Stimulated activated CD8-positive, alpha-beta memory T cell treated with anti-CD3 and anti-CD28 coated beads, Interleukin-7, amount 100 ng/mL, for 48 hours (primary cell): ENCODE results near the gene FOXP2.
"Not testable (repeated sequence)": the region's sequence is repeated elsewhere in the genome, so short reads cannot be mapped to it uniquely, and the experiment has no call there.

ENCODE experiments used
- DNase-seq, 2 donors: peaks; one replicate each; pipeline ENCODE4 v3.0.0-alpha.2; 2020; ENCODE audit warnings: low read depth in 1 of 2; ENCODE audit errors: extremely low read depth in 1 of 2

FOXP2 gene

DNA sequence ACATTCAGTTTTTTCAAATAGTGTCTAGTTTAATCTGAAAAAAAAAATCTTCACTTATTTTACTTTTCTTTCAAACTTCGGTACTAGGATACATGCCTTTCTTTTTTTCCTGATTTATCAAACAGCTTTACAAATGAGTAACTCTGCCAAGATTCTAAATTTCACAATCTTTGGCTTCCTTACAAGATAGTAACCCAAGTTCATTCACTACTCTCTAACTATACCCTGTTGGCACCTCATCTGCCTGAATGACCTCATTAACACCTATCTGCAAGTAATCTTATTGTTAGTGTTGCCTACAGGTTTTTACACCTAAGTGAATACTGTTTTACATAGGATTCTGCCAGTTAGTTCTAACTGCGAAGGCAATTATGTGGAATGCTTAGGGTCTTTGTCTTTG, 159.8 kb downstream of the FOXP2 start:
- no peak for DNase-seq

DNA sequence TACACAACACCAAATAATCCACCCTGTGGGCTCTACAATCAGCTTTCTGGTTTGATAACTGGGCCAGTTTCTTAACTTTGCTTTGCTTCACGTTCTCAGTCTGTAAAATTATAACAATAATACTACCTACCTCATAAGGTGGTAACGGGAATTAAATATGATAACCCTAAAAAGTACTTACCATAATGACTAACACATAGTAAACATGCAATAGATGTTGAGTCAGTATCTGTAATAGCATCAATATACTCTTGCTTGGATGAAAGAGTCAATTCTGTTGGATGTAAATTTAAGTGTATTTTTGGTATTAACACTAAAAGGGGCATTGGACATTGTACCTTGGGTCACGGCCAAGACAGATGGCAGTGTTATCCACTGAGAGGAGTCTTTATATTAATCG, 160.5 kb downstream of the FOXP2 start:
- DNase-seq, result no peak

DNA sequence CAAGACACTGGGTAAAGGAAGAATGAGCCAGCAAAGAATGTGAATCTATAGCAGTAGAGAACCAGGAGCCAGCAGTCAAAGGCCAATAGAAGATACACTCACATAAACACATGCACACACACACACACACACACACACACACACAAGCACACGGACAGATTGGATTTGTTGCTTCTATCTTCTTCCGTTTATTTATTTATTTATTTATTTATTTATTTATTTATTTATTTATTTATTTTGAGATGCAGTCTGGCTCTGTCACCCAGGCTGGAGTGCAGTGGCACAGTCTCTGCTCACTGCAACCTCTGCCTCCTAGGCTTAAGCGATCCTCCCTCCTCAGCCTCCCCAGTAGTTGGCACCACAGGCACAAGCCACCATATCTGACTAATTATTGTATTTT, 166.3 kb downstream of the FOXP2 start:
- not testable (repeated sequence) for DNase-seq

DNA sequence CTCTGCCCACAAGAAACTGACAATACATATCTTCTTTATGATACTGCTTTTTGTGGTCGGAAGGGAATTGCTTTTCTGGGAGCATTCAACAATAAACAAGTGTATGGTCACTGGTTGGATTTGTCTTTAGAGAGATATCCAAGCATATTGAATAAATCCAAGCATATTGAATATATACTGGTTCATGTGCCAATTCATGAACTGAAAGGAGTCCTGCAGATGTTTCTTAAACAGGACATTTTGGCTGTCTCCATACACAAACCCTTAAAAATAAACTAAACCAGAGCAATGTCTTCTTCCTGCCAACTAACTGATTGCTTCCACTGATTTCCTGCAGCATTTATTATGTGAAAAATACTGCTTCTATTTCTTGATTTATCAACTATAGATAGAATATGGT, 173.9 kb downstream of the FOXP2 start:
- no peak for DNase-seq

DNA sequence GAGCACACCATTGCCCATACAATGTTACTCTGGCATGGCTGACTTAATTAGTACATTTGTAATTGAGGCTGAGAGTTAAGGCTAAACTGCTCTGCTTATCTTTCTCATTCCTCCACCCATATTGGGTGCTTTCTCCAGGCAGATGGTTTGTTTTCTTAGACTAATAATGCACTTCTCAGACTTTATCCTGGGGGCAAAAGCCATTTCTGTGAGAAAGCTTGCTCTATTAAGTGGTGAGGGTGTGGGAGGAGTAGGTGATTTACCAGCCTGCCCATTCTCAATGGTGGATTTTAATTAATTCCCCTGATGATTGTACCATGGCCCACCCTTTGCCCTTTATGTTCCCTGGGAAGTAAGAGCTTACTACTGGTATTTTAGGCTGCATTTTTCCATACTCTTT, 174.8 kb downstream of the FOXP2 start:
- no peak for DNase-seq

DNA sequence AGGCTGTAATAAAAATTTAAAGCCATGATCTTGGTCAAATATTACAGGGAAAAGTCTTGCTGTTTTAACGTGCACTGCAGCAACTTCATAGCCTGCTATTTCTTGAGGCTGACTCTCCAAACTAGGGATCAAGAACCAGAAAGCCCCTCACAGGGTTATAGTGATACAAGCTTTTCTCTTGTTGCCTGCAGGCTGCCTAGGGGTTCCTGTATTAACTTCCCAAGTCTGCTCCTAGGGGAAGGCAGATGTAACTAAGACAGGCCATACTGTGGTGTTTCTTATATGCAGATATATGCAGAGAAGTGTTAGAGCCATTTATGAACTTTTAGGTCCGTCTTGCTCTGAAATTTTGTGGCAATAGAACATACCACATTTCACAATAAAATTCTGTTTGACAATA, 175.7 kb downstream of the FOXP2 start:
- no peak for DNase-seq

DNA sequence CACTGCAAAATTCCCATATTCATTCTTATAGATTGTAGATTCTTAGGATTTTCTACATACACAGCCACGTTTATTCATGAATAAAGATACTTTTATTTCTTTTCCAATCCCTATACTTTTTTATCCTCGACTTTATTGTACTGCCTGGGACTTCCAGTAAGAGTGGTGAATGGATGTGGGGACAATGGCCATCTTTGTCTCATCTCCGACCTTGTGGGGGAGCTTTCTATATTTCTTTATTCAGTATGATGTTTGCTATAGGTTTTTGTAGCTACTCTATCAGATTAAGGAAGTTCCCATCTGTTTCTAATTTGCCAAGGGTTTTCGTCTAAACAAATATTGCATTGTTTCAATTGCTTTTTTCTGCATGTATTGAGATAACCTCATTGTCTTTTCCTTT, 184.3 kb downstream of the FOXP2 start:
- DNase-seq, result no peak

DNA sequence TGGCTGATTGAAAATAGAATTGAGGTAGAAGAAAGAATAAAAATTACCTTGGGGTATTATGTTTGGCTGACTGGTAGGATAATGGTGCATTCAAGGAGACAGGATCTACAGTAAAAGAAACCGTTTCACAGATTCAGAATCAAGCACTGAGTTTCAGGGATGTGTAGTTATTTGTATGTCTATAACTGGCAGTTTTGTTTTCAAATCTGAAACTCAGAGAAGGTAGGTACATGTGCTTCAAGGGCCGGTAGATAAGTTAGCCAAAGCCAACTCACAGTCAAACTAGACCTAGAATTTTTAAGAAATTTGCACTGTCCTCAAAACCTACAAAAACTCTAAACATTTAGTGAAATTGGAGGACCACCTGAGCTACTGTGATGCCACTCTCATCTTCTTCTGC, 191.5 kb downstream of the FOXP2 start:
- DNase-seq, result no peak

DNA sequence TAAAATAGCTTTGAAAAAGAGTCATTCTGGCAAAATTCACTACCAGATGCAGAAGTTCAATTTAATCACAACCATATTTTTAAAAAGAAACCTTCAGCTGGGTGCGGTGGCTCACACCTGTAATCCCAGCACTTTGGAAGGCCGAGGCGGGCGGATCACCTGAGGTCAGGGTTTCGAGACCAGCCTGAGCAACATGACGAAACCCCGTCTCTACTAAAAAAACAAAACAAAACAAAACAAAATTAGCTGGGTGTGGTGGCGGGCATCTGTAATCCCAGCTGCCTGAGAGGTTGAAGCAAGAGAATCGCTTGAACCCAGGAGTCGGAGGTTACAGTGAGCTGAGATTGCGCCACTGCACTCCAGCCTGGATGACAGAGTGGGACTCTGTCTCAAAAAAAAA, 194.2 kb downstream of the FOXP2 start:
- DNase-seq, result not testable (repeated sequence)

DNA sequence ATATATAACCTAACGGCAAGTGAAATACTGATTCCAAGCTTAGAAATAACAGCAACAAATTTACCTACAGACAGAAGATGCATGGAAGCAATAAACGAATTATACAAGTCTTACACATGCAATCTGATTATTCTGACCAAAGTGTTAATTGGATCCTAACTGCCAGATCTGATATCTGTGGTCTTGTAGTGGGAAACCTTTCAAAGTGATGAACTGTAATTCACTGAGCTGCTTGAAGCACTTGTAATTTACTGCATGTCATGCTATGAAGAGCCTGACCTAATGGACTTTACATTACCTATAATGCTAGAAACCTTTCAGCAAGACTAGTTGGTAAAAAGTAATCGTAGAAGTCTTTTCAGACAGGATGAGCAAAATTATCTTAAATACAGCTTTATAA, 205.6 kb downstream of the FOXP2 start:
- no peak for DNase-seq

DNA sequence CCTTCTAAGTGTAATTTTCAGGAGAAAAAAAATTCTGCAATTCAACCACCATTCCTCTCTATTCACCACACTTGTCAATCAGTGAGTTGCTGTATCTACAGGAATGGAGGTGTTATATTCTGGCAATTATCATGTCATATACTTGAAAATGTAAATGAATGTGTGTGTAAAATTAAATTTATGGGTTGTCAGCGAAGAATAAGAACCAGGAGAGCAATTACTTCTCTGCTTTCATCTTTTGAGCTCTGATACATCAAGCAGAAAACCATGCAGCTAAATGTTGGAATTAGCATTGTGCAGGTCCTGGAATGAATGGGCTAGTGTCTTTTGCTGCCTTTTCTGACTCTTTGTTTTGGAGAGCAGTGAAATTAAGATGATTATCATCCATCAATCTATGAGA, 207.6 kb downstream of the FOXP2 start:
- DNase-seq, result no peak

DNA sequence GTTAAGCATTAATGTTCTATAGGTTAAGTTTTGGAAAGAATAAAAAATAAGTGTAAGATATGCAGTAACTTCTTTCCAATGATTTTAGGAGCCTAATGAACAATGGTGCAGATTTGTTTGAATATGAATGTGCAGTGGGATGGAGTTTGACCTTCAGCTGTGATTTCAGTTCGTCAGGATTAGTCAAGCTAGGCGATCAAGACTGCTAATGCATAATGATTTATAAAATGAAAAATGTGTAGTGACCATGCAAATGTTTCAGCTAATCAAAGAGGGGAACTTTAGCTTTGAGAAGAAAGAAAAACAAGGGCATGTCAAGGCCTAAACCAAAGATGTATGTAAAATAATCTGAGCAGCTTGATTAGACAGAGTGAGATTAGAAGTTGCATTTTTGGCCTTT, 208.5 kb downstream of the FOXP2 start:
- no peak for DNase-seq

DNA sequence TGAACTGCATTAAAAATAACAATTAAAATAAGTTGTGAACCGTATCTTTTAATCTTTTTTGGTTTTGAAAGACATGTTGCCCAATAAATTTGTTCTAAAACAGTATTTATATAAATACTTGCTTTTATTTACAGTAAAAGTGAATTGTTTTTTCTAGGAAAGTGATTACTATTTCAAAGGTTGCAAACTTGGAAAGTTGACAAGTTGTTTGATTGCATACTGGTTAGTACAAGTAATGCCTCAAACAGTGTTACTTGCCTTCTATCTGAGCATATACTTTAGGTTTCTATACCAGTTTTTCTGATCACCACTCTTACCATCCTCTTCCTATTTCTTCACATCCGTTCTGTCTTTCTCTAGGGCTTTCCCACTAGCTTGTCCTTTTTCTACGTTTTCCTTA, 212.6 kb downstream of the FOXP2 start:
- DNase-seq, result no peak

DNA sequence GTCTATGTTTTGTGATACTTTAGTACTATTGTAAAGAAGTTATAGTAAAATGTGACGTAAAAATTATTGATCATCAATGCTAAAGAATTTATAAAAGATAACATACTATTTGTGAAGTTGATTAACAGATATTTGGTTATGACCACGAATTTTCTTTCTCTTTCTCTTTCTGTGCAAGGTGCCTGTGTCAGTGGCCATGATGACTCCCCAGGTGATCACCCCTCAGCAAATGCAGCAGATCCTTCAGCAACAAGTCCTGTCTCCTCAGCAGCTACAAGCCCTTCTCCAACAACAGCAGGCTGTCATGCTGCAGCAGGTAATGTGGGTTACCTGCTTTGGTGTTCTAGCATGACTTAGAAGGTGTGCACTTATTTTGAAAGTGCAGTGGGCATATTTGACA, 213.7 kb downstream of the FOXP2 start:
- no peak for DNase-seq

DNA sequence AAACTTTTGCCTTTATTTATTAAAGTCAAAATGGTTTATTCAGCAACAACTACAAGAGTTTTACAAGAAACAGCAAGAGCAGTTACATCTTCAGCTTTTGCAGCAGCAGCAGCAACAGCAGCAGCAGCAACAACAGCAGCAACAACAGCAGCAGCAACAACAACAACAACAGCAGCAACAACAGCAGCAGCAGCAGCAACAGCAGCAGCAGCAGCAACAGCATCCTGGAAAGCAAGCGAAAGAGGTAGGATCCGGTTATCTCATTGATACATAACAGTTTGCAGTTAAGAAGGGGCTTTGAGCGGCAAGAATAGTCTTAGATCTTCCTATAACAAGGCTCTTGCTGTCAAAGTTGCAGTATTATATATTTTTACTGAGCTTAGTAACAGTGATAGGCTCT, 215.1 kb downstream of the FOXP2 start:
- DNase-seq, result no peak

DNA sequence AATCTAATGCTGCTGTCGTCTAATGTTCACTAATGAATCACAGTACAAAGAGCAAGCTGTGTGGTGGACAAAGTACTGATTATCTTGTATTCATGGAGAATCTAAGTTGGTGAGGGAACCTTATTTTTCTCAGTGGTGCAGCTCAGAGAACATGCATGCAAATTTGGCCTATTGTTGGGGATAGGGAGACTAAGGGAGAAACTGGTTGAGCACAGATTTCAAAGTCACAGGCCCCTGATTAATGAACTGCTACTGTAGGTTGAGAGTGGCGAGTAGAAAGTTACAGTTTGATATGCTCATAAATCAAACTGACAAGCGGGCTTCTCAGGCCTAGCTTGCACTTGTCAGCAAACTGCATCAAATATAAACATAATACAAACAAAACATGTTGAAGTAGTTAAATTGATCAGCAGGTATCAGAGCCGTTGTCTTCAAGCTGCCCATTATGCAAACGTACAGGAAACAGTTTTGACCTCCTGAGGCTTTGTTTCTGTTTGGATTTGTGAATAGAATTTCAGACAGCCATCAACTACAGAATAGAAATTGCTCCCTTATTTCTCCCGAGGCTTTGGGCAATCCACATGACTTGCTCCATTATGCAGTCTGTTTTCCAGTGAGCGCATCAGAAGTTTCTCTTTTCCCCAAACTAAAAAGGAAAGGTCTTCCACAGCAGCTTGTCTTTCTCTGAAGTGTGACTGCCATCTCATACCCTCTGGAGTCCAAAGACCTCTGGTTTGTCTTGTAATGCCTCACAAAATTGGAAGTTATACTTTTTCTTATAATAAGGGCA, 215.8 kb downstream of the FOXP2 start:
- no peak for DNase-seq

DNA sequence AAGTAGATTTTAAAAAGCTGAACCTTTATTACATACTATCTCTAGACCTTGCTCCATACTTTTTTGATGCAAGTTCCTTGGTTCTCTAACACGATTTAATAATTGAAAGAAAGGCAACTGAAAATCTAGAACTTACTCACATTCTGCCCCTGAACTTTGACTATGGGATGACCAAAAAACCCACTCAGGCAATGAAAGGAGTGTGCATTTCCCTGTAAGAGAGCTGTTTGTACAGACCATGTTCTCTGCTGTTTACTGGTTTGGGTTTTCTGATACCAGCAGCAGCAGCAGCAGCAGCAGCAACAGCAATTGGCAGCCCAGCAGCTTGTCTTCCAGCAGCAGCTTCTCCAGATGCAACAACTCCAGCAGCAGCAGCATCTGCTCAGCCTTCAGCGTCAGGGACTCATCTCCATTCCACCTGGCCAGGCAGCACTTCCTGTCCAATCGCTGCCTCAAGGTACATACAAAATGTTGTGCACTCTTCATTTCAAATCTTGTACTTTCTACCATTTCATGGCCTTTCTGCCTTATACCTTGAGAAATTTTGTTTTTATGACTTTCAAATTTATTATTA, 216.7 kb downstream of the FOXP2 start:
- DNase-seq, result no peak

DNA sequence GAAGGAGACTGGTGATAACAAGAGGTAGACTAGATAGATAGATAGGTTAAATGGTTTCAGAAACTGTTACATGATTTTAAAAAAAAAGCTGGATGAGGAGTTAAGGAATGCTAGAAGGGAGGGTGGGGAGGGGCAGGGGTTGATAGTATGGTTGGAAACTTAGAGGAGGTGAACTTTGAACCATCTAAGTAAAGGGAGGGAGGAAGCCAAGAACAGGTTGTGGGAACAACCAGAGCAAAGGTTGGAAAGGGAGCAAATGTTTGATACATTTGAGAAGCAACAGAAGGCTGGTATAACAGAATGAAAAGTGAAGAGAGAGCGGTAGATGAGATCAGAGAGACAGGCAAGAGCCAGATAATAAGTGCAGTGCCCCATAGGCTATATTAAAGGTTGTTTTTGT, 224.8 kb downstream of the FOXP2 start:
- no peak for DNase-seq

DNA sequence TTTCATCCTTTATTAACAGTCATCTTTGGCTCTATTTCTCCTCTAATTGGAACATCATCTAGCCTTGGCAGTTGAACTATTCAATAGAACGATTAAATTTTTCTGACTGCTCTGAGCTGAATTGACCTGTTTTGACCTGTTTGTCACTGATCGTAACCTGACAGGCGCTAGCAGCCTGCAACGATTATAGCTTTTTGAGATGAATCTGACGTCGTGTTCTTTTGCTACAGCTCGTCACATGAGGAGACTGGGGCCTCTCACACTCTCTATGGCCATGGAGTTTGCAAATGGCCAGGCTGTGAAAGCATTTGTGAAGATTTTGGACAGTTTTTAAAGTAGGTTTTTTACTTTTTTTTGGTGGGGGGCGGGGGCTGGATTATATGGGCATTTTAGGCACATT, 229.8 kb downstream of the FOXP2 start:
- no peak for DNase-seq

DNA sequence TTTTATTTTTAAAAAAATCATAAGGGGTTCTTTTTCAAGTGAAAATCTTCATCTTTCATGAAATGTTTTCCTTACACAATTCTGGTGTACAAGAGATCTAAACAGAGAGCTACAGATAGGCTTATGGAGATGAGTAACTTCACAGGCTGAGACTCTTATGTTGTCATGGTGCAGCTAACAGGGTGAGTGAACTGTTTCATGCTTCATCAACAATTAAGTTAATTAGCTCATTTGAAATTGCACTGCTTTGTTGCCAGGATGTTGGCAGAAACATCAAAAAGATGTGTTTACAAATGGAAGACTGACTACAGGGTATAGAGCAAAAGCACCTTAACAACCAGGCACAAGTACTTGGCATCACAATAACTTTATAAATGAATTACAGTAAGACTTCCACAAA, 230.8 kb downstream of the FOXP2 start:
- DNase-seq, result no peak

DNA sequence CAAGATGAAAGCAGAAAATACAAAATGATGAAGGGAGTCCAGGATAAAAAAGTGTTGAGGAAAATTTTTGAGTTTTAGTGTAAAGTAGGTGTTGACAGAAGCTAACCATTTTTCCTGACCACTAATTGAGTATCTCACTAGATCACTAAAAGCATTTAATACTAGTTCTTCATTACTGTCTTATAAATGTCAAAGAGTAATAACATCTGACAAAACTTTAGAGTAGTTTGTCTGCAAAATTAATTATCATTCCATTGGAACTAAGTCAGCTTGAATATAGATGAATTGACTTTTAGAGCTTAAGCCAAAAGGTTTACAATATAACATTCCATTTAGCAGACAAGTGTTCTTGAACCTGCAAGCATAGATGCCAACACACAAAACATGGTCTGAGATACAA, 232.9 kb downstream of the FOXP2 start:
- no peak for DNase-seq

DNA sequence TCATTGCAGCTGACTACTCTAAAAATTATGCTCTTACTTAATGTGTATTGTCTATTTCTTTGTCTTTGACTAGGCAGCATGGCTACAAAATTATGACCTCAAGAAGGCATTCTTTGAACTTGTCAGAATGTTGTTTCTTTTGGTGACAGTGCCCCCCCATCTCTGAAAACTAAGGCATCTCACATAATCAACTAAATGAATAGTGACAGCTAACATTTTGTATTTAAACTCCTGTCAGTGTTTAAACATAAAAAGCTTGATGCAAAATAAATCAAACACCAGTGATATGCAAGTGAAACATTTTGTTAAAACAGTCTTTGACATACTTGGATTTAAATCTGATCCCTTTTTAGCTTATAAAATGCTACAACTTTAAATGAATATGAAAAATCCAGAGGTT, 233.5 kb downstream of the FOXP2 start:
- no peak for DNase-seq

DNA sequence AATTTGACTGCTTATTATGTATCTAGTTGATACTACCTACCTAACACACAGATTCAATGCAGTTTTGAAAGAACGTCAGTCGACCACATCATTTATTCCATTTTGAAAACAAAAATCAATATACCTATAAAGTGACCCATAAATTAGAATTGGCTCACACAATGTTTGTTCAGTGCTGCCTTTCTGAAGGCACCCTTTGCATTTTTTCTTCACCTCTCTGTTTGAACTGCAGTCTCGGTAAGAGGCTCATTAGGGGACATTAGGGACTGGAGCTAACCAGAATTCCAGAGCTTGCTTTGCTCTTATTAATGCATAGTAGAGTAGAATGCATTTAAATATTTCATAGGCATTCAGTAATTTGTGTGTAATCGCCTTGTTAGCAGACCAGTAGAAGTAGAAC, 234.1 kb downstream of the FOXP2 start:
- no peak for DNase-seq
